BE2C (cell line): Measurements from ENCODE around the gene LRRTM4.

Experiments
- DNase-seq: peaks from one replicate; pipeline ENCODE4 v3.0.0-alpha.2; 2020
- H3K27me3 ChIP-seq: fragments of 250-450 bp; sonication (Bioruptor Pico); 2 replicates; pipeline ENCODE4 v1.5.1; 2020; ENCODE audit warnings: mild to moderate bottlenecking
- H3K36me3 ChIP-seq: fragments of 250-450 bp; sonication (Bioruptor Pico); 2 replicates; pipeline ENCODE4 v1.5.1; 2020; ENCODE audit warnings: mild to moderate bottlenecking
- H3K4me1 ChIP-seq: fragments of 250-450 bp; sonication (Bioruptor Pico); 2 replicates; pipeline ENCODE4 v1.5.1; 2020
- H3K4me3 ChIP-seq: 2 replicates; pipeline ENCODE4 v1.5.1; 2011; ENCODE audit warnings: low read depth, low read length
- H3K9me3 ChIP-seq: fragments of 250-450 bp; sonication (Bioruptor Pico); 2 replicates; pipeline ENCODE4 v1.5.1; 2020
- TF ChIP-seq, protein P1 (sequence below): IDR thresholded peaks from 2 replicates; pipeline ENCODE4 v1.5.1; 2012; ENCODE audit warnings: mild to moderate bottlenecking, low read depth, low read length

The LRRTM4 gene

DNA sequence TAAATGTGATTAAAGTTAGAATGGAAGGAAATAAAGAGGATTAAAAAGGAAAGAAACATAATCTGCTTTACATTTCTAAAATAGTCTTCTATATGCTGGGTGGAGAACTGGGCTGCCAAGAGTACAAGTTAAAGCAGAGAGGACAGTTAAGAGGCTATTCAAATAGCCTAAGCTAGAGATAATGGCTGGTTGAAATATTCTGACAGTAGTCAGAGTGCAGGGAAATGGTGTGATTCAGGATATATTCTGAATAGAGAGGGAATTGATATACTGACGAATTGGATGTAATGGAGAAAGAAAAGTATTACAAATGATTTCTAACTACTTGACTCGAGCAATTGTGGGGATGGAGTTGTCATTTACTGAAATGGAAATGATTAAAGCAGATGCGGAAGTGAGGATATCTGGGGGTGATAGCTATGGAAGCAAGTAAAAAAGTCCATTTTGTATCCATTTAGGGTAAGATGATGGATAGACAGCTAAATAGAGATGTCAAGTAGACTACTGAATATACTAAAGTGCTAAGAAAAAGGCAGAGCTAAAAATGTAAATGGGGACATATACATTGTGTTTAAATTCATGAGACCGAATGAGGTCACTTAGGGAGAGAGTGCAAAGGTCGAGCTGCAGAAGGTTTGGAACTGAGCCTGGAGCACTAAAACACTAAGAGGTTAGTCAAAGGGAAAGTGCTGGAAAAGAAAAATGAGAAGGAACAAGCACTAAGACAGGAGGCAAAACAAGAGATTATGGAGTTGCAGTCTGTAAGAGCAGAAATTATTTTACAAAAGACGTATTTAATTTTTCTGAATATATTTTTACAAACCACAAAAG is 696.8 kb downstream of the LRRTM4 start:
- no peak for DNase-seq
- no peaks in the 10 kb centered on the region for H3K4me1 ChIP-seq
- no peaks in the 10 kb centered on the region for H3K36me3 ChIP-seq
- H3K4me3 ChIP-seq = no peak overlapping the region
- no peaks in the 10 kb centered on the region for H3K9me3 ChIP-seq
- no peaks in the 10 kb centered on the region for H3K27me3 ChIP-seq
- TF ChIP-seq, protein P1, sequence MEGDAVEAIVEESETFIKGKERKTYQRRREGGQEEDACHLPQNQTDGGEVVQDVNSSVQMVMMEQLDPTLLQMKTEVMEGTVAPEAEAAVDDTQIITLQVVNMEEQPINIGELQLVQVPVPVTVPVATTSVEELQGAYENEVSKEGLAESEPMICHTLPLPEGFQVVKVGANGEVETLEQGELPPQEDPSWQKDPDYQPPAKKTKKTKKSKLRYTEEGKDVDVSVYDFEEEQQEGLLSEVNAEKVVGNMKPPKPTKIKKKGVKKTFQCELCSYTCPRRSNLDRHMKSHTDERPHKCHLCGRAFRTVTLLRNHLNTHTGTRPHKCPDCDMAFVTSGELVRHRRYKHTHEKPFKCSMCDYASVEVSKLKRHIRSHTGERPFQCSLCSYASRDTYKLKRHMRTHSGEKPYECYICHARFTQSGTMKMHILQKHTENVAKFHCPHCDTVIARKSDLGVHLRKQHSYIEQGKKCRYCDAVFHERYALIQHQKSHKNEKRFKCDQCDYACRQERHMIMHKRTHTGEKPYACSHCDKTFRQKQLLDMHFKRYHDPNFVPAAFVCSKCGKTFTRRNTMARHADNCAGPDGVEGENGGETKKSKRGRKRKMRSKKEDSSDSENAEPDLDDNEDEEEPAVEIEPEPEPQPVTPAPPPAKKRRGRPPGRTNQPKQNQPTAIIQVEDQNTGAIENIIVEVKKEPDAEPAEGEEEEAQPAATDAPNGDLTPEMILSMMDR = no peak

DNA sequence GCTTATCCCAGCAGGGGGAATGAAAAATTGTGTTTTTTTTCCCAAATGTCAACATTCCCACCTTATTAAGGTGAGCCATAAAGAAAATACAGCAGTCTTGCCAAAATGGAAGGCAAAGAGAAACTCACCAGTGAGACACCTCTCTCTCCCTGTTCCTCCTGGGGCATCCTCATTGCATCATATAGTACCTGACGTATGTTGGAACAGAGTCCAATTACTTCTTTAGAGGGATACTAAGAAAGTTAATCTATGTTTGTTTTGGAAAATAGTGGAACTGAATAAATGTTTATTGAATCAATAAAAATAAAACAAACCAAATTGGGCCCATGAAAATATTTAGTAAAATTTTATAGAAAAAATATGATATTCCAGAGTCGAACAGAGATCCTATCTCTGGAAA is 700.4 kb downstream of the LRRTM4 start:
- Histone ChIP-seq H3K27me3 (no peaks in the 10 kb centered on the region), H3K4me3 (no peak overlapping the region), H3K4me1 (no peaks in the 10 kb centered on the region), H3K36me3 (no peaks in the 10 kb centered on the region), H3K9me3 (no peaks in the 10 kb centered on the region)
- TF ChIP-seq, protein P1 = no peak
- no peak for DNase-seq

DNA sequence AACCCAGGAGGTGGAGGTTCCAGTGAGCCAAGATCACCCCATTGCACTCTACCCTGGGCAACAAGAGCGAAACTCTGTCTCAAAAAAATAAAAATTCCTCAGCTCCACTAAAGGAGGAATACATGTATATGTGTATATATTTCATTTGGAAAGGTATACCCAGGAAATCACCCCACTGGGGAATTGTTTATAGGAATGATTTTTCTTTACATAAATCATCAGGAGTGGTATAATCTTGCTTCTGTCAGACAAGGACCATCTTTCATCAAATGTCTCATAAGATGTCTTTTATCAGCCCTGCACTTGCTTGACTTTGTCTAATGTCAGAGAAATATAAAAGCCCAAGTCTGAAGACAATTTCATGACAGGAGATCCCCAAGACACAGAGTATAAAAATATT is 709.1 kb downstream of the LRRTM4 start:
- H3K9me3 ChIP-seq = no peaks in the 10 kb centered on the region
- H3K4me3 ChIP-seq = no peak overlapping the region
- no peak for DNase-seq
- H3K4me1 ChIP-seq = no peaks in the 10 kb centered on the region
- H3K36me3 ChIP-seq = no peaks in the 10 kb centered on the region
- no peaks in the 10 kb centered on the region for H3K27me3 ChIP-seq
- TF ChIP-seq, protein P1 = no peak

DNA sequence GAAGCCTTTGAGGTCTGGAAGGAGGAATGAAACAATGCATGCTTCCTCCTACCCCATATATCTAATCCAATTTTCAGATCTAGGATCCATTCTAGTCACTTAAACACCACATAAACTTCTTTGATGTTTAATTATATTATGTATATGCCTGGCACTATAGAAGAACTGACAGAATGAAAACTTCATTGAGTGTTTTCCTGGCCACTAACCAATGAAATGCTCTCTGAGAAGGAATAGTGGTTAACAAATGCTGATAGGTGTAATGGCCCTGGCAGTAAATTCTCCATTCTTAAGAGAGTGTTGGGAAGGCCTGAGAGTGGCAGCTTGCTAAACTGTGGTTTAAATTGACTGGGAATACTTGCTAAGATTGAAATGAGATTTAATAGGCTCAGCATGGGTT is 710.0 kb downstream of the LRRTM4 start:
- no peak overlapping the region for H3K4me3 ChIP-seq
- no peaks in the 10 kb centered on the region for H3K9me3 ChIP-seq
- no peaks in the 10 kb centered on the region for H3K36me3 ChIP-seq
- no peaks in the 10 kb centered on the region for H3K27me3 ChIP-seq
- TF ChIP-seq, protein P1 = no peak
- H3K4me1 ChIP-seq = no peaks in the 10 kb centered on the region
- no peak for DNase-seq

DNA sequence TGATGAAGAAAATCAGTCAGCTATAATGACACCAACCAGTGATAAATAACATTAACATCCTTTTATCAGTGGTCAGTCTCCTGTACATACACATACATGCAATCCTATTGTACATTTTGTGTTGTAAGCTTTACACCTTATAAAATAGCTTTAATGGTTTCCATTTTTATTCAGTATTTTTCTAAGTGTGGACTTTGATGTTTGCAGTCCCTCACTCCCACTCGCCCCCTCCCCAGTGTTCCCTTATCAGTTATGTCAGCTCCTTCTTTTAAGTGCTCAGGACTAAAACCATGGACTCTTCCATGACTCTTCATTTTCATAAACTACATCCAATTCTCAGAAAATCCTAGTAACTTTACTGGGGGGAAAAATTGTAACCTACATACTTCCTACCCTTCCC is 713.0 kb downstream of the LRRTM4 start:
- Histone ChIP-seq H3K9me3 (no peaks in the 10 kb centered on the region), H3K4me3 (no peak overlapping the region), H3K27me3 (no peaks in the 10 kb centered on the region), H3K36me3 (no peaks in the 10 kb centered on the region), H3K4me1 (no peaks in the 10 kb centered on the region)
- no peak for DNase-seq
- TF ChIP-seq, protein P1 = no peak

DNA sequence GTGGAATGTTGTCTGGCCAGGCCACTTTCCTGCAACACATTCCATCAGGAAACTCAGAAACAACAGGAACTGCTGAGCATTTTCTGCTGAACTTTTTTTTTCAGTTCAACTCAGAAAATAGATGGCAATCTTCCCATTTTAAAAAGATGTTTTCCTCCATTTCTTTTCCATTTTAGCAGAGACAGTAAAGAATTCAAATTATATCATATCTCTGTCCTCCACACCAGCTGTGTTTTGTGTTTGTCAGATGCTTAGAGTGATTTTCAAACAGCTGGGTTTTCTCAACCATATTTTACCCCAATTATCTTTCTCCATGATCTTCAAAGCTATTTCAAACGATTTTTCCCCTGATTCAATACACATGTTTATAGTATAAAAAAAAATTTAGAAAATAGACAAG is 713.4 kb downstream of the LRRTM4 start:
- Histone ChIP-seq H3K36me3 (no peaks in the 10 kb centered on the region), H3K4me1 (no peaks in the 10 kb centered on the region), H3K9me3 (no peaks in the 10 kb centered on the region), H3K4me3 (no peak overlapping the region), H3K27me3 (no peaks in the 10 kb centered on the region)
- TF ChIP-seq, protein P1 = no peak
- no peak for DNase-seq
